Measurements from ENCODE around the gene STUB1.

STUB1 gene

DNA sequence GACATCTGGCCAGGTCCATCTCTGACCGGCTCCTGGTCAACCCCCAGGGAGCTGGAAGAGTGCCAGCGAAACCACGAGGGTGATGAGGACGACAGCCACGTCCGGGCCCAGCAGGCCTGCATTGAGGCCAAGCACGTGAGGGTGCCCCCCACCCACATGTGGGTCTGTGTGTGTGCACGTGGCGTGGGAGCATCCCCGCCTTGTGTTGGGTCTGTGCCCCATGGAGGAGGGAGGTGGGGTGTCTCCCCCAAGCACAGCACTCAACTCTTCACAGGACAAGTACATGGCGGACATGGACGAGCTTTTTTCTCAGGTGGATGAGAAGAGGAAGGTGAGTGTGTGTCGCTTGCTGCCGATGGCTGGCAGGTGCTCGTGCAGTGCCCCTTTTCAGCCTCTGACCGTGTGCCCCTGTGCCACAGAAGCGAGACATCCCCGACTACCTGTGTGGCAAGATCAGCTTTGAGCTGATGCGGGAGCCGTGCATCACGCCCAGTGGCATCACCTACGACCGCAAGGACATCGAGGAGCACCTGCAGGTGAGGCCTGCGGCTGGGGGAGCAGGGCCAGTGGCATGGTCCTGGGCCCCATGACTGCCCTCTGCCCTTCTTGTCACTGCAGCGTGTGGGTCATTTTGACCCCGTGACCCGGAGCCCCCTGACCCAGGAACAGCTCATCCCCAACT is 1.7 kb downstream of the STUB1 start:
- peak overlapping the region; percentile 81 to 83 for H3K4me3 ChIP-seq (ENCODE audit: low read length in 2 of 2)
- H3K4me1 ChIP-seq (ENCODE audit: control insufficient read depth, insufficient read depth, low read length), result peaks cover 52% of the 10 kb centered on the region
- no peaks in the 10 kb centered on the region for H3K27me3 ChIP-seq (ENCODE audit: control insufficient read depth in 1 of 2, insufficient read depth in 2 of 2, low read length in 2 of 2)
- no peaks in the 10 kb centered on the region for H3K9me3 ChIP-seq (ENCODE audit: control insufficient read depth in 2 of 2, low read length in 2 of 2)
- H3K27ac ChIP-seq (ENCODE audit: low read length), result no peak overlapping the region
- peaks cover 12 to 17% of the 10 kb centered on the region in 2 donors for H3K36me3 ChIP-seq (ENCODE audit: control insufficient read depth in 2 of 2, insufficient read depth in 2 of 2, low read length in 2 of 2)
- H3K9ac ChIP-seq (ENCODE audit: low read length in 2 of 2), result no peak overlapping the region

DNA sequence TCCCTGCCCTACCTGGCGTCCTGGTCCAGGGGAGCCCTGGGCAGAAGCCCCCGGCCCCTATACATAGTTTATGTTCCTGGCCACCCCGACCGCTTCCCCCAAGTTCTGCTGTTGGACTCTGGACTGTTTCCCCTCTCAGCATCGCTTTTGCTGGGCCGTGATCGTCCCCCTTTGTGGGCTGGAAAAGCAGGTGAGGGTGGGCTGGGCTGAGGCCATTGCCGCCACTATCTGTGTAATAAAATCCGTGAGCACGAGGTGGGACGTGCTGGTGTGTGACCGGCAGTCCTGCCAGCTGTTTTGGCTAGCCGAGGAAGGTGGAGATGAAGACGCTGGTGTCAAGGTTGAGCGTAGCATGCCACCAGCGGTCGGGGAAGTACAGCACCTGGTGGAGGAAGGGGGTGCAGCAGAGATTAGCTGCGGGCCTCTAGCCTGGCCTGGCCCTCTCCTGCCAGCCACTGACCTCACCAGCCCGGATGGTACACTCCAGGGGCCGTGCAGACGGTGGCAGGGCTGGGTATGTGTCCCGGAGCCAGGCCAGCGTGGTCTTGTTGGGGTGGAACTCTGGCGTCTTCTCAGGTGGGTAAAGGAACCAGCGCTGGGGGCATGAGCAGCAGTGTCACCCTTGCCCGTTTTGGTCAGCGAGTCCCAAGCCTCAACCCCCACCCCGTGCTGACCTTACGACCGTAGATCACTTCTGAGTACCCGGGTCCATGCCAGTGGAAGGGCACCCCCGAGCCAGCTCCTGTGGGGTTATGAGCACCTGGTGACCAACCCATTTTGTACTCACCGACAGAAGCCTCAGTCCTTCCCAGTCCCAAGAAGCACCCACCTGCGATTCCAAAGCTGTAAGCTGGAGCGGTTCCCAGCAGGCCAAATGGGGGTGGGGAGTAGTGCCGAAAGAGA is 2.5 kb downstream of the STUB1 start:
- H3K4me3 ChIP-seq (ENCODE audit: low read length in 2 of 2), result peak overlapping the region in 1 of 2 donors; percentile 81
- H3K4me1 ChIP-seq (ENCODE audit: control insufficient read depth, insufficient read depth, low read length), result peaks cover 52% of the 10 kb centered on the region
- H3K36me3 ChIP-seq (ENCODE audit: control insufficient read depth in 2 of 2, insufficient read depth in 2 of 2, low read length in 2 of 2), result peaks cover 12 to 17% of the 10 kb centered on the region in 2 donors
- no peaks in the 10 kb centered on the region for H3K9me3 ChIP-seq (ENCODE audit: control insufficient read depth in 2 of 2, low read length in 2 of 2)
- H3K27ac ChIP-seq (ENCODE audit: low read length), result no peak overlapping the region
- H3K9ac ChIP-seq (ENCODE audit: low read length in 2 of 2), result no peak overlapping the region
- H3K27me3 ChIP-seq (ENCODE audit: control insufficient read depth in 1 of 2, insufficient read depth in 2 of 2, low read length in 2 of 2), result no peaks in the 10 kb centered on the region

DNA sequence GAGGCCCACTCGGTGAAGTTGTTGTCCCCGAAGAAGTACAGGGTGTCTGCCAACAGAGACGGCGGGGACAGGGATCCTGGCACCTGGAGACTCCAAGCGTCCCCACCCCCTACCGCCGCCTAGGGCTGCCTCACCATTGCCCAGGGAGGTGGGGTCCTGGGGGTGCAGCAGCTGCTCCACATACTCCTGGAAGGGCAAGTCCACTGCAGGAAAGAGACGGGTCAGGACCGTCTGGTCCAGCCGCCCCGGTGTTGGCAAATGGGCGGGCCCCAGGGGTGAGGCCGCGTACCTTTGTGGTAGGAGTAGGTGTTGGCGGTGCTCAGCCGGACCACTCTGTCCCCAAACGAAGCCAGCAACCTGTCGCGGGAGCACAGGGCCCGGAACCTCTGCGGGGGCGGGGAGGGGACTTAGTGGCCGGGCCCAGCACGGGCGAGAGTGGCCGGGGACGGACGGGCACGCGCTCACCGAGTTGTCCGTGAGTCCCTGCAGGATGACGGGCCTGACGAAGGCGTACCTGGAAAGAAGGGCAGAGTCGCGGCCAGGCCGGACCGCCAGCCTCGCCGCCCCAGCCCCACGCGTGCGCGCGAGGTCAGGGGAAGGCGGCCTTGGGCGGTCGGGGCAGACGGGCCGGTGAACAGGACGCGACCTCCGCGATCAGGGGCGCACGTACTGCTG is 3.3 kb downstream of the STUB1 start:
- H3K27ac ChIP-seq (ENCODE audit: low read length), result no peak overlapping the region
- H3K4me1 ChIP-seq (ENCODE audit: control insufficient read depth, insufficient read depth, low read length), result peaks cover 53% of the 10 kb centered on the region
- no peaks in the 10 kb centered on the region for H3K27me3 ChIP-seq (ENCODE audit: control insufficient read depth in 1 of 2, insufficient read depth in 2 of 2, low read length in 2 of 2)
- no peaks in the 10 kb centered on the region for H3K9me3 ChIP-seq (ENCODE audit: control insufficient read depth in 2 of 2, low read length in 2 of 2)
- H3K4me3 ChIP-seq (ENCODE audit: low read length in 2 of 2), result peak overlapping the region; percentile 63 to 81
- peaks cover 12 to 17% of the 10 kb centered on the region in 2 donors for H3K36me3 ChIP-seq (ENCODE audit: control insufficient read depth in 2 of 2, insufficient read depth in 2 of 2, low read length in 2 of 2)
- H3K9ac ChIP-seq (ENCODE audit: low read length in 2 of 2), result peak overlapping the region in 1 of 2 donors; percentile 53

DNA sequence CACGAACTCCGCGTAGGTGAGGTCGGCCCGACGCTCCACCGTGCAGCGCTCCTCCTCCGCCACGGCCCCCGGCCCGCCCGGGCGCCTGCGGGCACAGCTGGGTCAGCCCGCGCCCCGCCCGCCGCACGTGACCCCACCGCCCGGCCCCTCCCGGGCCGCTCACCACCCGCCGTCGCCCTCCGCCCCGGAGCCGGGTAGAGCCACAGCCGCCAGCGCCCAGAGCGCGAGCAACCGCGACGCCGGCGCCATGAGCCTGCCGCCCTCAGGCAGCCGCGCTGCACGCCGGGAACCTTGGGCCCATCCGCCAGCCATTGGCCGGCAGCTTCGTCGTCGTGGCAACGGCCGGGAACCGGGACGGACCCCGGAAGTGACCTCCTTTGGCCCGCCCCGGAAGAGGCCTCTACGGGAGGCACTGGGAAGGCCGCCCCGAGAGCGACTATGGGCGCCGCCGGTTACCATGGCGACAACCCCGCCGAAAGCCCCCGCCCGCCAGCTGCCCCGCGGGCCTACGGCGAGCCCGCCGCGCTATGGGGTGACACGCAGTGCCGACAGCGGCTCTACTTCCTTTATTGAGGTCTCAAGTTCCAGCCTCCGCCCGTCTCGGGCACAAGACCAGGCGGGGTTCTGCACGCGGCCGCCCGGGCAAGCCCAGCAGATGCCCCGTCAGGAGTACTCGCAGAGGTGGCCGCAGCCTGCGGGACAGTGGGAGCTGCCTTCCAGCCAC is 4.0 kb downstream of the STUB1 start, which contains the start of gene JMJD8:
TSS of gene JMJD8 (minus strand) at position 264 of the 724 bp plus-strand sequence. CDS start at position 249, 15 bp downstream.
- H3K36me3 ChIP-seq (ENCODE audit: control insufficient read depth in 2 of 2, insufficient read depth in 2 of 2, low read length in 2 of 2), result peaks cover 12 to 17% of the 10 kb centered on the region in 2 donors
- peak within 1 kb of the TSS; percentile 58 for H3K27ac ChIP-seq (ENCODE audit: low read length)
- H3K9me3 ChIP-seq (ENCODE audit: control insufficient read depth in 2 of 2, low read length in 2 of 2), result no peaks in the 10 kb centered on the region
- no peaks in the 10 kb centered on the region for H3K27me3 ChIP-seq (ENCODE audit: control insufficient read depth in 1 of 2, insufficient read depth in 2 of 2, low read length in 2 of 2)
- H3K9ac ChIP-seq (ENCODE audit: low read length in 2 of 2), result peak within 1 kb of the TSS; percentile 42 to 63
- H3K4me3 ChIP-seq (ENCODE audit: low read length in 2 of 2), result peak within 1 kb of the TSS; percentile 75 to 81
- peaks cover 58% of the 10 kb centered on the region for H3K4me1 ChIP-seq (ENCODE audit: control insufficient read depth, insufficient read depth, low read length)

DNA sequence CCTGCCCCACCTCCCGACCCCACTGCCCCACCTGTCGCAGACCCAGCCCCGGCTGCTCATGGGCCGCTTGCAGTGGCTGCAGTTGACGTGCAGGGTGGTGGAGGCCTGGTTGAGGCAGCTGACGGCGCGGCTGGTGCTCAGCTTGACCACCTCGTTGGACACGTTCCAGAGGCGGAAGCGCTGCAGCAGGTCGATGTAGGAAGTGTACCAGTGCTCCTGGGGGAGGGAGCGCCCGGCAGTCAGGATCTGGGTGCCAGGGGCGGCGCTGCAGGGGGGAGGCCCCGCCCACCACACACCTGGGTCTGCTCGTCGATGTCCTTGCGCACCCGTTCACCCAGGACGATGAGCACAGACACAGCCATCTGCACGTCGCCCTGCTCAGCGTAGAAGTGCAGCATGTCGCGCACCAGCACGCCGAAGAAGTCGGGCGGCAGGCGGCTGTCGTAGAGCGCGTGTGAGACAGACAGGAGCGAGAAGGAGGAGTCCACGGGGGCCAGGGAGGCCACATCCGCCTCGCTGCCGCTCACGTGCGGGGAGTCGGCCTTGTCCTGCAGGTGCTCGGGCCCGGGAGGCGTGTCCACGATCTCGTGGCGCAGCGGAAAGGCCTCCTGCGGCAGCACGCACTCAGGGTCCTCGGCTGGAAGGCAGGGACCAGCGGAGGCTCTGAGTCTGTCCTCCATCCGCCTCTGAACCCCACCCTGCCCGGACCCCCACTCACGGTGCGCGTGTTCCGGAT is 4.9 kb downstream of the STUB1 start:
- H3K27ac ChIP-seq (ENCODE audit: low read length), result no peak overlapping the region

DNA sequence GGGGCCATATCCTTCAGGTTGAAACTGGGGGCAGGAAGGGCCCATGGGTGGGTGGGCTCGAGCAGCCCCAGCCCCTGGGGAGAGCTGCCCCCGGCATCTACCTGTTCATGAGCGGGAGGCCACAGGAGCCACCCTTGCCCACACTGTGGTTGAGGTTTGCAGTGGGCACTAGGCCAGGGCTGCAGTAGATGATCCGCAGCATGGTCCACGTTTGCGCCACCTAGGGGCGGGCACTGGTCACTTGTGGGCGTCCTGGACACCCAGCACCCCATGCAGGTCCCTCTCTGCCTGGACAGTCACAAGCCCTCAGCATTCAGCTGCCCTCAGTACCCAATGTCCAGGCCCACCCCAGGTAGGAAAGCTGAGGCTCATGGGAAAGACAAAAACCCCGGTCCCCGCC is 5.8 kb downstream of the STUB1 start:
- H3K36me3 ChIP-seq (ENCODE audit: control insufficient read depth in 2 of 2, insufficient read depth in 2 of 2, low read length in 2 of 2), result peaks cover 12 to 17% of the 10 kb centered on the region in 2 donors
- H3K27me3 ChIP-seq (ENCODE audit: control insufficient read depth in 1 of 2, insufficient read depth in 2 of 2, low read length in 2 of 2), result no peaks in the 10 kb centered on the region
- H3K9me3 ChIP-seq (ENCODE audit: control insufficient read depth in 2 of 2, low read length in 2 of 2), result no peaks in the 10 kb centered on the region
- peaks cover 57% of the 10 kb centered on the region for H3K4me1 ChIP-seq (ENCODE audit: control insufficient read depth, insufficient read depth, low read length)
- no peak overlapping the region for H3K9ac ChIP-seq (ENCODE audit: low read length in 2 of 2)
- H3K4me3 ChIP-seq (ENCODE audit: low read length in 2 of 2), result no peak overlapping the region
- H3K27ac ChIP-seq (ENCODE audit: low read length), result no peak overlapping the region

More for the DNA sequence above, 4.9 kb downstream of the STUB1 start:
- Histone ChIP-seq H3K4me1 (ENCODE audit: control insufficient read depth, insufficient read depth, low read length) (peaks cover 61% of the 10 kb centered on the region), H3K9ac (ENCODE audit: low read length in 2 of 2) (no peak overlapping the region), H3K27me3 (ENCODE audit: control insufficient read depth in 1 of 2, insufficient read depth in 2 of 2, low read length in 2 of 2) (no peaks in the 10 kb centered on the region), H3K4me3 (ENCODE audit: low read length in 2 of 2) (peak overlapping the region in 1 of 2 donors; percentile 40), H3K9me3 (ENCODE audit: control insufficient read depth in 2 of 2, low read length in 2 of 2) (no peaks in the 10 kb centered on the region), H3K36me3 (ENCODE audit: control insufficient read depth in 2 of 2, insufficient read depth in 2 of 2, low read length in 2 of 2) (peaks cover 12 to 17% of the 10 kb centered on the region in 2 donors)

DNA sequence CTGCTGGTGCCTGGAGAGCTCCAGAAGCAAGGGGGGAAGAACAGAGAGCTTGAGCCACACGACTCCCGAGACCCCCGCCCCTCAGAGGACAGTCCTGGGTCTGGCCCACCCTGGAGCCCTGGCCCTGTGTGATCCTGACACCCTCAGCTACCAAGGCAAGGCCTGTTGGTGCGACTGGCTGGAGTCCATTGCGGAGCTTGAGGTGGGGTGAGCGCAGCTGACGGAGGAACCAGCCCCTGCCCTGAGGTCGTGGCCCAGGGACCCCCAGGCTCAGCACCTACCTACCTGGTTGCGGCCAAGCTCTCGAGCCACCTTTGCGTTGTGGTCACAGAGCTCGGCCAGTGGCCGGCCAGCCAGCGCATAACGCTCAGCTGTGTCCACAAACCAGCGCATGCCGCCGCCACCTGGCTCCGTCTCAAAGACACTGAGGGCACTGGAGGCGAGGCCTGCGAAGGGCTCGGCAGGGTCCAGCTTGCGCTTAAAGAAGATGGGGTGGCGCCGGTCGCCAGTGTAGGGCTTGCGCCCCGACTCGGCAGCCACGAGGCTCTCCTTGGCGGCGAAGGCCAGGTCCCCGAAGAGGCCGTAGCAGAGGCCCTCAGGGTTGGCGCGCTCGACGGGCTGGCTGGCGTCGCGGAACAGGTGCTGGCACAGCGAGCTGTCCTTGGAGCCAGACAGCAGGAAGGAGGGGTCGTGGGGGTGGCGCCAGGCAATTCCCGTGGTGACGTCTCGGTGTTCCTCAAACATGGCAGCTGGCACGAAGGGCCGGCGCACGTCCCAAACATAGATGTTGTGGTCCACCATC is 6.5 kb downstream of the STUB1 start:
- peaks cover 10 to 14% of the 10 kb centered on the region in 2 donors for H3K36me3 ChIP-seq (ENCODE audit: control insufficient read depth in 2 of 2, insufficient read depth in 2 of 2, low read length in 2 of 2)
- no peaks in the 10 kb centered on the region for H3K27me3 ChIP-seq (ENCODE audit: control insufficient read depth in 1 of 2, insufficient read depth in 2 of 2, low read length in 2 of 2)
- H3K9ac ChIP-seq (ENCODE audit: low read length in 2 of 2), result no peak overlapping the region
- no peak overlapping the region for H3K27ac ChIP-seq (ENCODE audit: low read length)
- no peak overlapping the region for H3K4me3 ChIP-seq (ENCODE audit: low read length in 2 of 2)
- peaks cover 50% of the 10 kb centered on the region for H3K4me1 ChIP-seq (ENCODE audit: control insufficient read depth, insufficient read depth, low read length)
- H3K9me3 ChIP-seq (ENCODE audit: control insufficient read depth in 2 of 2, low read length in 2 of 2), result no peaks in the 10 kb centered on the region

DNA sequence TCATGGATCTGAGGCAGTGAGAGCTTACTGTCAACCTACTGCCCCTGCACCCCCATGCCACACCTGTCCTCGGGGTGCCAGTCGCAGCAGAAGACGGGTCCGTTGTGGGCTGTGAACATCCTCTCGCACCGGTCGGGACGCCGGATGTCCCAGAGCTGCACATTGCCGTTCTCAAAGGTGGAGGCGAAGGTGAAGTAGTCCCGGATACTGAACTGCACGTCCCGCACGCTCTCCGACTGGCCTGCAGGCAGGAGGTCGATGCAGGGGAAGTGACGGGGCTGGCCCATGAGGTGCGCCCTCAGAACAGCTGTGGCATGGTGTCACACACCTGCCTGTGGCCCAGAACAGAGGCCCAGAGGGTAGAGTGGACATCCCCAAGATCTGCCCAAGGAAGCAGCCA is 7.3 kb downstream of the STUB1 start:
- no peak overlapping the region for H3K9ac ChIP-seq (ENCODE audit: low read length in 2 of 2)
- H3K27me3 ChIP-seq (ENCODE audit: control insufficient read depth in 1 of 2, insufficient read depth in 2 of 2, low read length in 2 of 2), result no peaks in the 10 kb centered on the region
- H3K4me1 ChIP-seq (ENCODE audit: control insufficient read depth, insufficient read depth, low read length), result peaks cover 42% of the 10 kb centered on the region
- H3K9me3 ChIP-seq (ENCODE audit: control insufficient read depth in 2 of 2, low read length in 2 of 2), result no peaks in the 10 kb centered on the region
- H3K36me3 ChIP-seq (ENCODE audit: control insufficient read depth in 2 of 2, insufficient read depth in 2 of 2, low read length in 2 of 2), result peaks cover 2 to 6% of the 10 kb centered on the region in 2 donors
- H3K27ac ChIP-seq (ENCODE audit: low read length), result no peak overlapping the region
- H3K4me3 ChIP-seq (ENCODE audit: low read length in 2 of 2), result no peak overlapping the region

DNA sequence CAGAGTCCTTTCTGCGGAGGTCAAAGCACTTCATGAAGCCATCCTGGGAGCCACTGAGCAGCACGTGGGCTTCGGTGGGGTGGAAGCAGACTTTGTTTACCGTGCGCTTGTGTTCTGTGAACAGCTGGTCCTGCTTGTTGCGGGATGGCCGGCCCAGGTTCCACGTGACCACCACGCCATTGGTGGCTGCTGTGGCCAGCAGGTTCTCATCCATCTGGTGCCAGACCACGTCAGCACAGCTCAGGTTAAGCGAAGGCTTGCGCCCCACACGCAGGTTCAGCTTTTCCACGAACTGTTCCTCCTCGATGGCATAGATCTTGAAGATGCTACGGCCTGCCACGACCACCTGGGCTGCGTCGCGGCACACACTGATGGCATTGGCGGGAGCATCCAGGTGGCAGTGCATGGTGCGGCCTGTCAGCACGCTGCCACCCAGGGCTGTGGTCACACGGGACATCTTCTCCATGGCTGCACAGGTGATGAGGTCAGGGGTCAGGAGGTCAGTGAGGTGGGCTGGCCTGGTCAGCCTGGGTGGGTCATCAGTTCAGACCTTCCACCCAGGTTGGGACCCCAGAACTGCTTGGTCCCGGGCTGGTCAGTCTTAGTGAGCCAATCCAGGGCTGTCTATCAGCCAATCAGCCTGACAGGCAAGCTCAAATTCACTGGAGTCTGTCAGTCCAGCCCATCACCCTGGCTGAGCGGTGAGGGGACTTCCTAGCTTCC is 9.1 kb downstream of the STUB1 start:
- peak overlapping the region; percentile 73 to 94 for H3K9ac ChIP-seq (ENCODE audit: low read length in 2 of 2)
- H3K4me3 ChIP-seq (ENCODE audit: low read length in 2 of 2), result peak overlapping the region; percentile 61 to 92
- no peaks in the 10 kb centered on the region for H3K9me3 ChIP-seq (ENCODE audit: control insufficient read depth in 2 of 2, low read length in 2 of 2)
- H3K36me3 ChIP-seq (ENCODE audit: control insufficient read depth in 2 of 2, insufficient read depth in 2 of 2, low read length in 2 of 2), result no peaks in the 10 kb centered on the region
- H3K27me3 ChIP-seq (ENCODE audit: control insufficient read depth in 1 of 2, insufficient read depth in 2 of 2, low read length in 2 of 2), result peaks cover 2 to 18% of the 10 kb centered on the region in 2 donors
- H3K4me1 ChIP-seq (ENCODE audit: control insufficient read depth, insufficient read depth, low read length), result peaks cover 34% of the 10 kb centered on the region
- H3K27ac ChIP-seq (ENCODE audit: low read length), result peak overlapping the region; percentile 66
